ENCODE data around the gene PC. TPM values are rescaled to one million over a fixed set of nuclear protein-coding genes. Genes with fewer than 3 reads are reported as not detected.

Gene PC
- total RNA-seq, 1 donor from 2014 or later: 13.5 TPM

- Histone ChIP-seq H3K4me1 (no peaks in the 10 kb centered on the region), H3K9me3 (no peaks in the 10 kb centered on the region), H3K36me3 (peaks cover 7 to 13% of the 10 kb centered on the region in 2 donors), H3K27ac (no peak overlapping the region), H3K27me3 (no peaks in the 10 kb centered on the region), H3K4me3 (no peak overlapping the region)
- no peak for DNase-seq (ENCODE audit: low spot score in 2 of 2)
- no peak for TF ChIP-seq CTCF (IDR thresholded peaks at IDR 0.05)
- intact Hi-C loops (cut with DNase I): no loop called here
These were observed 86.7 kb downstream of the PC start for GRCh38 chr11:66871521-66871901.

GRCh38 chr11:66870616-66871520, 87.3 kb downstream of the PC start:
- intact Hi-C loops (cut with DNase I): no loop called here

GRCh38 chr11:66870131-66870530, 88.1 kb downstream of the PC start:
- H3K27ac ChIP-seq: no peak overlapping the region
- no peak for TF ChIP-seq CTCF (IDR thresholded peaks at IDR 0.05)

More at GRCh38 chr11:66870616-66871520, 87.3 kb downstream of the PC start:
- Histone ChIP-seq H3K36me3 (peaks cover 7 to 13% of the 10 kb centered on the region in 2 donors), H3K4me3 (no peak overlapping the region), H3K9me3 (no peaks in the 10 kb centered on the region), H3K4me1 (no peaks in the 10 kb centered on the region), H3K27me3 (no peaks in the 10 kb centered on the region), H3K27ac (no peak overlapping the region)
- DNase-seq (ENCODE audit: low spot score in 2 of 2): no peak
- TF ChIP-seq CTCF (IDR thresholded peaks at IDR 0.05): no peak

GRCh38 chr11:66869567-66869870, 88.7 kb downstream of the PC start:
- intact Hi-C loops (cut with DNase I): no loop called here

More at GRCh38 chr11:66870131-66870530, 88.1 kb downstream of the PC start:
- Histone ChIP-seq H3K36me3 (peaks cover 7 to 13% of the 10 kb centered on the region in 2 donors), H3K9me3 (no peaks in the 10 kb centered on the region), H3K27me3 (no peaks in the 10 kb centered on the region), H3K4me3 (no peak overlapping the region), H3K4me1 (no peaks in the 10 kb centered on the region)
- intact Hi-C loops (cut with DNase I): no loop called here
- DNase-seq (ENCODE audit: low spot score in 2 of 2): no peak

GRCh38 chr11:66868726-66869566, 89.2 kb downstream of the PC start:
- no peaks in the 10 kb centered on the region for H3K27me3 ChIP-seq
- intact Hi-C loops (cut with DNase I): no loop called here
- H3K27ac ChIP-seq: no peak overlapping the region
- no peaks in the 10 kb centered on the region for H3K4me1 ChIP-seq
- H3K9me3 ChIP-seq: no peaks in the 10 kb centered on the region
- H3K36me3 ChIP-seq: peaks cover 7 to 13% of the 10 kb centered on the region in 2 donors
- TF ChIP-seq CTCF (IDR thresholded peaks at IDR 0.05): no peak
- DNase-seq (ENCODE audit: low spot score in 2 of 2): no peak
- H3K4me3 ChIP-seq: no peak overlapping the region

More at GRCh38 chr11:66869567-66869870, 88.7 kb downstream of the PC start:
- Histone ChIP-seq H3K9me3 (no peaks in the 10 kb centered on the region), H3K27me3 (no peaks in the 10 kb centered on the region), H3K27ac (no peak overlapping the region), H3K36me3 (peaks cover 7 to 13% of the 10 kb centered on the region in 2 donors), H3K4me1 (no peaks in the 10 kb centered on the region), H3K4me3 (no peak overlapping the region)
- no peak for DNase-seq (ENCODE audit: low spot score in 2 of 2)
- TF ChIP-seq CTCF (IDR thresholded peaks at IDR 0.05): no peak

All from ascending aorta (tissue), 2 donors.